GM21526 (cell line): ENCODE measurements around the gene PDCD1LG2.

Experiments used
- ATAC-seq: cut with Tn5 transposase; IDR thresholded peaks from one replicate; pipeline ENCODE4 v1.9.1; 2021; ENCODE audit warnings: moderate library complexity; ENCODE audit not compliant: unreplicated experiment, low FRiP score

PDCD1LG2 gene

DNA sequence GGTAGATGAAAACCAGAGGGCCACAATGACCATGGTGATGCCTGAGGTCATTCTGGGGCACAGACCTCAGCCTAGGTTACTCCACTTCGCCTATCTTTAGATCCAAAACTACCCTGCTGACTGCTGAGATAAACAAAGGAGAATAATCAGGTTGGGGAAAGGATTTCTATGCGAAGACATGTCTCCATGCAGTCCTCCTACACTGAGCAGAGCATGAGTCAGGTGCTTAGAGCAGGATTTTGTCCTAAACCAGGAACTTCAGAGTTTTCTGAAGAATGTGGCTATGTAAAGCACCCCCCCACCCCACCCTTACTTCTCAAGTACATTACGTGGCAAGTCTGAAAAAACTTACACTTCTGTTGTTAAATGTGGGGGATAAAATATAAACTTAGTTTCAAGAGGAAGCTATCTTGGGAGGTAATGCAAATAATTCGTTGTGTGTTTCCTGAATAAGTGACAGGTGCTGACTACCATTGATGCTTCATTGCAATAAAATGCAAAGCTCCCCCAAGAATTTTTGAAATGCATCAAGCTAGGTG, 19.4 kb downstream of the PDCD1LG2 start:
- no peak for ATAC-seq

DNA sequence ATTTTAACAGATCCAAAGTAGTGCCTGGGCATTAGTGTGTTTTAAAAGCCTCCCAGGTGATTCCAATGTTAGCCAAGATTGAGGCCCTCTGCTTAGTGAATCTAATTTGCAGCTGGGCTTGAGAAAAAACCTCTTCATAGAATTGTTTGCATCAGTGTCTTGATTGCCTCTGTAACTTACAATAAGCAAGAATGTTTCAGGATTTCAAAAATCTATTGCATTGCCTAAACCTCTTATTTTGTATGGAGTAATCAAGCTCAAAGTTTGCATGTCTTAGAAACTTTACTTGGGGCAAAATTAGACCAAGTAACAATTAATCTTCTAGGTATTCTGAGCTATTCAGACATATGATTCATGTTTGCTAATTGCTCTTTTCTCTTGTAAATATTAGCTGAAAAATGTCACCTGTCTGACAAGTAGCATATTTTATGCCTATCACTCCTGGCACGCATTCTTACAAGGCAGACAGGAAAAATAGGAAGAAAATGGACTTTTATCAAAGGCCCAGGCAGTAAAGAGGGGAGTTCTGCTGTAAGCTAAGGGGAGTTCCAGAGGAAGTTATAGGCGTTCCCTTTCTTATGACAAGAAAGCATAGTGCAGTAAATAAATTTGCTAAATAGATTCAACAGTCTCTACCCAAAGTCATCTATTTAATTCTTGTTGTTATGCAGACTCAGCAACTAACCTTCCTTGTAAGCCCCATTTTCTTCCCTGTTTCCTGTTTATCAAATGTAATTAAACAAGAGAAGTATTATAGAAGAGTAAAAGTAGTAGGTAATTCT, 21.0 kb downstream of the PDCD1LG2 start:
- no peak for ATAC-seq

DNA sequence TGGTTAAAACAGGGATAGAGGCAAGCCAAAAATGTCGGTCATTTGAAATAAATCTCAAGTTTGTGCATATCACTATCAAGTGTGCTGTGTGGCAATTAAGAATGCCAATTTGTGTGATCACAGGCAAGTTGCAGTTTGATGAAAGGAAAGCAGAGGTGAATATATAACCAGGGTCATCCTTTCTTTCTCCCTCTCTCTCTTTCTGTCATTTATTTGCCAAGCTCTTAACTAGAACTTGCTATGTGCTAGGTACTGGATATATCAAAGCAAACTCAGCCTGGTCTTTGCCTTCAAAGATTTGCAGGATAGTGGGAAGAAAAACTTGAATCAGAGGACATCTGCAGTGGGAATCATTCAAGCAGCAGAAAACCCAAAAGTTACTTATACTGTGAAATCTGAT, 22.0 kb downstream of the PDCD1LG2 start:
- no peak for ATAC-seq

DNA sequence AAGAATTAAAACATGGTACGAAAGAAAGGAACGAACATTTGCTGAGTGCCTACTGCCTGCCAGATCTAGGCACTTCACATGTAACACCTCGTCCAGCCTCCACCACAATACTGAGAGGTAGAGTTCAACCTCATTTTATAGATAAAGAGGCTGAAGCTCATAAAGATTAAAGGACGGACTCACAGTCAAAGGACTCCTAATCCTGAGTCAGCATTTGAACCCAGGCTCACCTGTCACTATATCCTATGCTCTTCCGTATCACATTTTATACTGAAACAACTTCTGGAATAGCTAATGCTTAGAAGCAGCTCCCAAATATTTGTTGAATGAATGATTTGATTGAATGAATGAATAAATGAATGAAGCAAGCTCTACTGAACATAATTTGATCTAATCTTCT, 22.5 kb downstream of the PDCD1LG2 start:
- no peak for ATAC-seq

DNA sequence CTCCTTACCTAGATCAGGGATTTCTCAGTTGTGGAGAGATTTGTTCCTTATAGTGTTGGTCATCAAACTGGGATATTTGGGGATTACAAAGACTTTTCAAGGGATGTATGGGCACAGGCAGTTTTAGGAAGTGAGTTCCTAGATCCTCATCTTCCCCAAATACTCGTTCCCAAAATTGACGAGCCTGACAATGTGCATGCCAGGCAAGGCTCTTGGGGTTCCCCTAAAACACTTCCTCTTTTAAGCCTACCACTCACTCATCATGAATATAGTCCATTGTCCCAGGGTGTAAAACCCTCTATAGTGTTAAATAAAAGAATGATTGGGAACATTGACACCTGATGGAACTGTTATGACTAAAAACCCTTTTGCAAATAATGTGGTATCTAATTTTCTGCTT, 26.4 kb downstream of the PDCD1LG2 start:
- ATAC-seq: no peak

DNA sequence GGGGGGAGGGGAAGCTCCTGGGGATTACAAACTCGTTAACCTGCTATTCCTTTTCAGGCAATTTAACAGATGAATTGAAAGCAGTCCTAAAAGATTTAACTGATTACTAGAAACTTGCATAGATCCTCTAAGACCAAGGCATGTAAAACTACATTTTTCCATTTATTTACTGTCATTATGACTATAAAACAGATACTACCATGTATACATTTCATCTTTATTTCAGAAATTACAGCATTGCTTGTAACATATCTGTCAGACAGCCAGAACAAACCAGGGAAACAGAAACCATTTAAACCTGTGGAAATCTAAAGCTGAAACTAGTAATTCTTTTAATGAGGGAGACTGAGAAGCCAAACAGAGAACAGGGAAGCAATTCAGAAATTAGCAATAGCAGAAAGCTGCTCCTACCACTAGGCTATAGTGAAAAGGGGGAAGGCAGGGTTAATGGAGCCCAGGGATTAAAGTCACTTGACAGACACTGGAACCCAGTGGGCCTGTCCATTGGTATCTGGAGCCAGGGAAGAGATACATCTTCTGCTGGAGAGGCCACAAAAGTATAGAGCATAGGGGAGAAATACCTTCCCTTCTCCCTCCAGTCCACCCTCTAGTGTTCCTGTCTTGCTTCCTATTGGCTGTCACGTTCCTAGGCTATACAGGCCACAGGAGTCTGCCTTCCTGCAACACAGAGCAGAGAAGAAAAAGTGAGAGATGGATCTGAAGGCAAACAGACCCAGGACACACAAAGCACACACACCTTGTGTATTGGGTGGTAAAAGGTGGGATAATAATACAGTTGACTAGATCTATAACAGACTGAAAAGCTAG, 33.8 kb downstream of the PDCD1LG2 start:
- no peak for ATAC-seq

DNA sequence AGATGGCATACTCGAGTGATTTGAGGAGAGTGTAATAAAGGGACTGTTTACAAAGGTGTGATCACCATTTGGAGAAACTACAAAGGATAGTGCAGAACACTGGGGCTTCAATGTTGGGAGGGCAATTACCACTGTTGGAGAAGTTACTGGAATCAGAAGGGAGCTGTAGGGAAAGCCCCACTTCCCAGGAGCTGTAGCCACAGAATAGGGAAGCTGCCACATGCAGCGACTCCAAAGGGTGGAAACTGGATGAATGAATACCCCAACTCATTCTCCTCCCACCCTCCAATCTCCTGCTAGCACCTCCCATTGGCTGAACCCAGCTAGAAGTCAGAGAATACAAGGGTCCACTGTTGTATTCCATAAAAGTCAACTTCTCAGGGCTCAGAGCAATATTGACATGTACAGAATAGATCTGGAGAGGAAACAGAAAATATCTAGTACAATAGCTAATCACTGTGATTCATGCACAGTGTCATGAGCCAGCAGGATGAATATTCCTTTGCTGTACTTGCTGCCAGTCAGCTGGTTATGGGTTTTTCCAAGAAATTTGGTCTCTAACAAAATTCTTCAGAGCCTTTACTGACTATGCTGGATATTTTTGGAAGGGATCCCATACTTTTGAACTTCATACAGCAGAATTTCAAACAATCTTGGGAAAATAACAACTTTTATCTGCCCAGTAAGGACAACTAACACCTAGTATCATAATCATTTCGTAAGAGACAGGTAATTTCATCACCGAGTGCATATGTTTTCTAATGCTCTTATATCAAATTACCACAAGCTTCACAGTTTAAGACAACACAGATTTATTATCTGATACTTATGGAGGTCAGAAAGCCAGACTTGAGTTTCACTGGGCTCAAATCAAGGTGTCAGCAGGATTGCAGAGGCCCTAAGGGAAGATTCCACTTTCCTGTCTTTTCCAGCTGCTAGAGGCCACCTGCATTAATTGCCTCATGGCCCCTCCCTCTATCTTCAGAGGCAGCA, 39.6 kb downstream of the PDCD1LG2 start:
- ATAC-seq: no peak

DNA sequence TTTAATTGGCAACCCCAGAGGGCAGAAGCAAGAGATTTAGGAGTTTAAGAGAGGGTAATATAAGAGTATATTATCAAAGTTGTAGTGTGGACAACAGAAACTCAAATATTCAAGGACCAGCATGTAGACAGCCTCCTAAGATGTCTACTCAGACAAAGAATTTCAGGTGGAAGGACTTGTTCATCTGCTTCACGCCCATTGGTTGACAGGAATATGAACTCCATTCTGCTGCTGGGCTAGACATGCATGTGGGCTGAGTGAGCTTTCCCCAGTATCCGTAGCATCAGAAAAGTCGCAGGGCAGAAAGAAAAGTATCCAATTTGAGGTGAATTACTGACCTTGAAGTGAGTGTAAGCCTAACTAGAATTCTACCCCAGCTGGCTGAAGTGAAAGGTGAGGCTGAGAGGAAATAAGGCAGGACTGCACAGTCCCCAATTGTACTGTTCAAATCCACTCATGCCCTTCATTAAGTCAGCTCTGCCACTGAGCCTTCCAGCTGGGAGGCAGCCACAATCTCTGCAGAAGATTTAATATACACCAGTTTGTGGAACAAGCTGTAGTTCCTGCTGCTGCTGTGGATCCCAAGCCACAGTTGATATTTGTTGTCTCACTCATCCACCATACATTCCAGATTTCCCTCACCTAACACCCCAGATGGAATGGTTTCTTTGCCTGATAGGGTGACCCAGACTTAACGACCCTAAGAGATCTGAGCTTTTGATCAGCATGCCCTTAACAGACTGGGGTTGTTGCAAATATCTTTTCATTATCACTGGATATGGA, 41.2 kb downstream of the PDCD1LG2 start:
- ATAC-seq: no peak

DNA sequence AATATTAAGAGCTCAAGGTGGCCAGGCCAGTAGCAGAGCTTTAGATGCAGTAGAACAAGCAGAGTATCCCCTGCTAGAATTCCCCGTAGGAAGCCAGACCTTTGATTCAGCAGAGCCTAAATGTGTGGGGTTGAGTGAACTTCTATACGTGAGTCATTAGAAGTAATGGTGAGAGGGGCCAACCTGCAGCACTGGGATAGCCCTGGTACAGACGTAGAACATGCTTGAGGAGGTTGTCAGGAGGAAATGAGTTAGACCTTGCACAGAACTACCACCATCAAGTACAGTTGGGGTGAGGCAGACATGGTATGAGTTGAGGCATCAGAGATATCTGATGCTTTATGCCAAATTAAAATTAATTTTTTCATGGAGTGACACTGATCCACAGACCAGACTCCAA, 42.0 kb downstream of the PDCD1LG2 start:
- ATAC-seq: no peak

DNA sequence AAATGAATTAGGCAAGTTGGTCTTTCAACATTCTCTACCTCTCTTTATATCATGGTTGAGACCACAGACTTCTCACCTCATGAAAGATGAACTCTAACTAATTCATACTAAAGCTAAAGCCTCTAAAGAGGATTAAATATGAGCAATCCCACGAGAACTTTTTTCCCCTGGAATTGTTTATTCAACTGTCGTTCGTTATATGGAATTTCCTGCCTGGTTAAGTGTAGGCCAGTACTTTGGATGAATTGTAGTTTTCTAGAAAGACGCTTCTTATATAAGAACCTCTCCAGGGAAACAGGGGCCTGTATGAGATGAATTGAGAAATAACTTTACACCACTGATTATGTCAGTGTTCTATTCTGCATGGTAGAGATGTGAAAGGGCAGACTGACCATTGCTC, 42.9 kb downstream of the PDCD1LG2 start:
- no peak for ATAC-seq

DNA sequence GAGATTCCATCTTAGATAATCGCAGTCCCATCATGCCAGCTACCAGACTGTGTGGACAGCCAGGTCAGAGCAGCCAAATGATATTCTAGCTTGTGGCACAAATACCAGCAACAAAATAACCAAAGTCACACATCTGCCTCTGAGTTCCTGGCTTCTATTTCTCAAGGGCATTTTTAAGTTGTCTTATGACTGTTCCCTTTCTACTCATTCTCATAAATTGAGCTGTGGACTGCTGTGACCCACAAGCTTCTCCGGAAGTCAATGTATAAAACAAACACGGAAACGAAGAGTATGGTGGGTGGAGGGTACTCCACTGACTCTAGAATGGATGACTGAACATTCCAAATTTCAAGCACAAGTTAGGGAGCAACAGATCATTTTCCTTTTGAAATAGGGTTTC, 43.9 kb downstream of the PDCD1LG2 start:
- peak; percentile 68 for ATAC-seq

DNA sequence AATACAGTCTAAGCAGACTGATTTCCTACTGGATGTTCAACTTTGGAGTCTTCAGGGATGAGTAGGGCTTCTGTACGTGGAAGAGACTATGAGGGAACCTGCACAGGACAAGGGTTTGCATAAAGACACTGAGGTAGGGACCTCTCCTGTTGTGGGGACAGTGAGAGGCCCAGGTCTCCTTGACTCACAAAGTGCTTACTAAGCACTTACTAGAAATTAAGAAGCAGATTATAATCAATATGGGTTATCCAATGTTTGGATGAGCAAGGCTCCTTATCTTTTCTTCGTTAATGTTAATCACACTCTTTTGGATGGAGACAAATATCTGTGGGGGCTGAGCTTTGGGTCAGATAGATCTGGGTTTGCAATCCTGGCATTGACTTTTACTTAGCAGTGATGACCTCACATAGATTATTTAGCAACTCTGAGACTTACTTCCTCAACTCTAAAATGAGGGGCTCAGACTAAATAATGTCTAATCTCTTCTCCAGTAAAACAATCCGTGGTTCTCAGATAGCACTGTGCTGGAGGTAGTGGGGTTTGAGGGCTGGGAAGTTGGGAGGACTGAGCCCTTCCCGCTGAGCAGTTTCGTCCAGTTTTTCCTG, 45.9 kb downstream of the PDCD1LG2 start:
- no peak for ATAC-seq

DNA sequence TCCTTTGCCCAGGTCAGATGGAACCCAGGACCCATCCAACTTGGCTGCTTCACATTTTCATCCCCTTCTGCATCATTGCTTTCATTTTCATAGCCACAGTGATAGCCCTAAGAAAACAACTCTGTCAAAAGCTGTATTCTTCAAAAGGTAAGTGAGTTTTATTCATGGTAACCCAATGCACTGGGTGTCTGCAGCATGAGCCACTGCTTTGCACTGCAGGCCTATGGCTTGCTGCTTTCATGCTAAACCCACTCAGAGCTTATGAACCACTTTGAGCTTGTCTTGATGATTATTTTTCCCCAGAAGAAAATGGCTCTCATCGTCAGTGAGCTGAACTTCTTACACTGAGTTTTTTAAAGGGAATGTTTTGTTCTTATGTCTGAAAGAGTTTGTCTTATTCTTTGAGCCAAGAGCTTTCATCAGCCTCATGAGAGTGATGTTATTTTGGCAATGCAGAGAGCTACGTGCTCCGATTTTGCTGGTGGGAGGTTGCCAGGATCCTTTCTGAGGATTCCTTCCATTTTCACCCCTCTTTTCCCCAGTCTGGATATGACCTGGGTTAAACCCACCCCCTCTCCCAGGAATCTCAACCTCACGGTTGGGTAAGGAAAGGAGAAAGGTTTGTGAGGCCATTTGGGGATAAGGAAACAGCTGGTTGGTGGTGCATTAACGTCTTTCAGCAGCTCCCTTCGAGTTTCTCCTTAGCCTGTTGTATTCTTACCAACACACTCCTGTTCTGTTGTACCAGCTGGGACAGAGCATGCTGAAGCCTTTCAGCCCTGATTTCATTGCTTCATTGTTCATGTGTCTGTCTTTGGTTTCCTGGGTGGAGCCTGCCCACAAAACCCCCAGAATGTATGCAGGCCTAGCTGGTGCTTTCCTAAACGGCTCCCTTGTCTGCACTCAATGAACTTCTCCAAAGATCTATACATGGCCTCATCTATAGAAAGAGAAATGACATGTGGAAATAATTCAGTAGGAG, 47.6 kb downstream of the PDCD1LG2 start:
- no peak for ATAC-seq

DNA sequence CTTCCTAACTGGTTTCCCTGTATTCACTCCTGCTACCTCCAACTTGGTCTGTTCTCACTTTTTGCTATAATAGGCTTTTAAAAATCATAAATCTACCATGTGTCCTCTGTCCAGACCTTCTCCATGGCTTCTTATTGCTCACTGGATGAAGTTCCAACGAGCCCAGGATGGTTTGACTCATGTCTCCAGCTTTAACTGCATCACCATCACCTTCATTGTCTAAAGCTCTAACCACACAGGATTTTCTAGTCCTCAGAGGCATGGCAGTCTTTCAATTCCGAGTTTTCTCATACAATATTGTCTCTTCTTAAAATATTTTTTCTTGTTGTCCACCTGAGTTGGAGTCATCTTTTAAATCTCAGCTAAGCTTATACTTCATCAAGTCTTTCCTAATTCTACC, 49.3 kb downstream of the PDCD1LG2 start:
- no peak for ATAC-seq

DNA sequence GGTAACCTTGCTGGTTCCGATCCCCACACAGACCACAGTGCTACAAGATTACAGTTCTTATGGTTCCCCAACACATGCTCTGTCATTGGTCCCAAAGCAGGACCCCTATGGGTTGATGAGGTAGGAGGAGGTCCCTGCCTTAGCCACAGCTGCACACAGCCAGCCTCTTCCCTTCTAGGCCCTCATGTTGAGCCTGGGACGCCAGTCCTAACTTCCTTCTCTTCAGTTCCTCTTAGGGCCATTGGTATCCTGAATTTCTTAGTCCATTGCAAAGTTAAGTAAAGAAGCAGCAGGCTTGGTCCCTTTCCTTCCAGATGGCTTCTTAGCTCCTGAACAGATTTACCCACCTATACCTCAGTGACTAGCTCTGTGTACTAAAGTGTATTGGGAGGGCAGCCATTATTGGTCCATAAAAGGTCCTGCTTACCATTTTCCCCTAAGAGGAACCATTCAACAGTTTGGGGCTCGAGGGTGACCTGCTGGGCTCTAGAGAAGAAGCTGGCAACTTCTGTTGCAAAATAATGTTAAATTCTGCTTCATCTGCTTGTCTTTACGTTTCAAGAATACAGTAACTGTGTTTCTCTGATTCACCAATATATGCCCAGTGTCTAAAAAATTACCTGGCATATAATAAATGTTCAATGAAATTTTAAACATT, 50.2 kb downstream of the PDCD1LG2 start:
- no peak for ATAC-seq

DNA sequence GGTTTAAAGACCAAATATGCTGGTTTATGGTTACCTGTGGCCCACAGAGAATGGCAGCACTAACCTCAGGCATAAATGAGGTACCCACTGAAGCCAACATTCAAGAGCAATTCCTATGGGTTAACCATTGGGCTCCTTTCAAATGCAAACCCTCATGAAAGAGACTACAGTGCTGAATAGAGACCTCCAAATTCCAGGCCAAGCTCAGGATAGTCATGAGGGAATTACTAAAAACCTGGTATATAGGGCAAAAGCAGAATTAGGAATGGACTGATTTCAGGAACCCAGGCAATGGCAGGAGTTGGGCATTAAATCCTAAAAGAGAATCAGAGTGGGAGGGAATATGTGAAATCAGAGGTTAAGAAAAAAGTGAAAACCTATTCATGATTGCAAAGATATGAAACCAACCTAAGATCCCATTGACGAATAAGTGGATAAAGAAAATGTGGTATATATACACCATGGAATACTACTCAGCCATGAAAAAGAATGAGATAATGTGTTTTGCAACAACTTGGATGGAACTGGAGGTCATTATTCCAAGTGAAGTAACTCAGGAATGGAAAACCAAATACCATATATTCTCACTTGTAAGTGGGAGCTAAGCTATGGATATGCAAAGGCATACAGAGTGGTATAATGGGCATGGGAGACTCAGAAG, 51.6 kb downstream of the PDCD1LG2 start:
- ATAC-seq: no peak

DNA sequence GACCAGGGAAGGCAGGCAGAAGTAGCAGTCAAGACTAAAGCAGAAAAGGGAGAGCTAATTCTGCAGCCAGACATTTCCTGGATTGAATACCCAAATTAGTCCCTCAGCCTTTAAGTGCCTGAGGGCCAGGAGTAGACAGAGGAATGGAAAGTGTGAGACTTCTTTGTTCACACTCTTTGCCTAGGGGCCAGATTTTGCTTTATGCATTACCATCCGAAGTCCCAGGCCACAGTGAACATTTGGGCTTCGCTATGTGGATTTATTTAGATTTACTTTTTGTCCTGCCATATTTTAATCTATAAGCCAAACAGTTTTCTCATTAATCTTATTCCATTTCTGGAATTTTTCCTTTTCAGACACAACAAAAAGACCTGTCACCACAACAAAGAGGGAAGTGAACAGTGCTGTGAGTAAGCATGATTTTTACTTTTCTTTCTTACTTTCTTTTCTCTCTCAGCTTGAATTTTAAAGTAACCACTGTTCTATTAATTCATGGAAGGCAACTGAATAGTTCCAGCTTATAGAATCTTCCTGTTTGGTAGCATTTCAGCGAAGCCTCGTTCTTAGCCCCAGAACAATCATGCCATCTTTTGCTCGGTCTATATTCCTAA, 52.6 kb downstream of the PDCD1LG2 start:
- ATAC-seq: no peak
